ENCODE data around the gene PNPLA5.
A peak's percentile ranks its signal among the peaks of the same experiment; 100 is the strongest.

Gene PNPLA5

DNA sequence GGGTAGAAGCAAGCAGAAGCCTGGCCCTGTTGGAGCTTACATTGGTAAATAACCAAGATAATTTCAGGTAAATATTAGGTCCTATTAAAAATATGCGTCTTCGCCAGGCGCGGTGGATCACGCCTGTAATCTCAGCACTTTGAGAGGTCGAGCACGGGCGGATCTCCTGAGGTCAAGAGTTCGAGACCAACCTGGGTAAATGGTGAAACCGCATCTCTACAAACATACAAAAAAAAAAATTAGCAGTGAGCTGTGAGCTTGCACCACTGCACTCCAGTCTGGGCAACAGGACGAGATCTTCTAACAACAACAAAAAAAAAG is 29.0 kb downstream of the PNPLA5 start:
- ATAC-seq (ENCODE audit: low read depth): no peak
- Histone ChIP-seq H3K4me3 (ENCODE audit: severe bottlenecking) (peak overlapping the region; percentile 67), H3K27me3 (ENCODE audit: insufficient read depth, poor library complexity, severe bottlenecking) (no peaks in the 10 kb centered on the region), H3K27ac (ENCODE audit: poor library complexity, severe bottlenecking) (no peak overlapping the region), H3K9me3 (ENCODE audit: severe bottlenecking) (no peaks in the 10 kb centered on the region), H3K4me1 (ENCODE audit: insufficient read depth, poor library complexity, severe bottlenecking) (no peaks in the 10 kb centered on the region), H3K36me3 (ENCODE audit: low read depth) (no peaks in the 10 kb centered on the region)
- no peak for DNase-seq (ENCODE audit: low spot score)
- TF ChIP-seq, protein P1, sequence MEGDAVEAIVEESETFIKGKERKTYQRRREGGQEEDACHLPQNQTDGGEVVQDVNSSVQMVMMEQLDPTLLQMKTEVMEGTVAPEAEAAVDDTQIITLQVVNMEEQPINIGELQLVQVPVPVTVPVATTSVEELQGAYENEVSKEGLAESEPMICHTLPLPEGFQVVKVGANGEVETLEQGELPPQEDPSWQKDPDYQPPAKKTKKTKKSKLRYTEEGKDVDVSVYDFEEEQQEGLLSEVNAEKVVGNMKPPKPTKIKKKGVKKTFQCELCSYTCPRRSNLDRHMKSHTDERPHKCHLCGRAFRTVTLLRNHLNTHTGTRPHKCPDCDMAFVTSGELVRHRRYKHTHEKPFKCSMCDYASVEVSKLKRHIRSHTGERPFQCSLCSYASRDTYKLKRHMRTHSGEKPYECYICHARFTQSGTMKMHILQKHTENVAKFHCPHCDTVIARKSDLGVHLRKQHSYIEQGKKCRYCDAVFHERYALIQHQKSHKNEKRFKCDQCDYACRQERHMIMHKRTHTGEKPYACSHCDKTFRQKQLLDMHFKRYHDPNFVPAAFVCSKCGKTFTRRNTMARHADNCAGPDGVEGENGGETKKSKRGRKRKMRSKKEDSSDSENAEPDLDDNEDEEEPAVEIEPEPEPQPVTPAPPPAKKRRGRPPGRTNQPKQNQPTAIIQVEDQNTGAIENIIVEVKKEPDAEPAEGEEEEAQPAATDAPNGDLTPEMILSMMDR (IDR thresholded peaks at IDR 0.05; ENCODE audit: poor library complexity, severe bottlenecking): no peak

DNA sequence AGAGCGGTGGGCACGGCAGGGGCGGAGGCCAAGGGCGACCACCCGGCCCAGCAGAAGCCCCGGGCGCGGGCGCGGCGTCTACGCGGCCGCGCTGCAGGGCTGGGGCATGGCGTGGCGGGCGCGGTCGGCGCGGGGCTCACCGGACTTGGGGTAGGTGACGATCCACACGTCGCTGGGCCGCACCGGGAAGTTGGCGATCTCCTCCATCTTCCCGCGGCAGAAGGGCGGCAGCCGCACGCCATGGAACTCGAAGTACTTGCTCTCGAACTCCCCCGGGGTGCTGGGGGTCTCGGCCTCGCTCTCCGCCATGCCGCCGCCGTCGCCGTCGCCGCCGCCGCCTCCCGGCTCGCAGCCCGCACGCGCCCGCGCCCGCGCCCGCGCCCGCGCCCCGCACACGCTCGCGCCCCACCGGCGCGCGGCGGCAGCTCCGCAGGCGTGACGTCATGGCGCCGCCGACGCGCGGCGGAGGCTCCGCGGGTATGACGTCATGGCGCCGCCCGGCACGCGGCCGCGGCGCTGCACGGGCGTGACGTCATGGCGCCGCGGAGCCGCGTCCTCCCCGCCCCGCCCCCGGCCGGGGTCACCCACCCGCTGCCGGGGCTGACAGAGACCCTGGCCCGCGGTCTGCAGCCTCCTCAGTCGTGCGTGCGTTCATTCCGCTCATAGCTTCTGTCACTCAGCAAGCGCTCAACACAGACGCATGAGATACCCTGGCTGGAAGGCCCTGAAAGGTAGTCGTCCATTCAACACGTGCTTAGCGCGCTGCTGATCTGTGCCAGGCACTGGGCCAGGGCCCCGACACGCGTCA is 29.5 kb downstream of the PNPLA5 start, which contains the start of gene SULT4A1:
SULT4A1 (minus strand) TSS at position 440 of the 808 bp plus-strand sequence; CDS start at position 309, 131 bp downstream.
- peak within 1 kb of the TSS; percentile 67 for H3K4me3 ChIP-seq (ENCODE audit: severe bottlenecking)
- no peak within 1 kb of the TSS for H3K27ac ChIP-seq (ENCODE audit: poor library complexity, severe bottlenecking)
- no peaks in the 10 kb centered on the region for H3K36me3 ChIP-seq (ENCODE audit: low read depth)
- H3K4me1 ChIP-seq (ENCODE audit: insufficient read depth, poor library complexity, severe bottlenecking): no peaks in the 10 kb centered on the region
- no peak for DNase-seq (ENCODE audit: low spot score)
- no peaks in the 10 kb centered on the region for H3K27me3 ChIP-seq (ENCODE audit: insufficient read depth, poor library complexity, severe bottlenecking)
- peak; percentile 38; the same call in 1 of the 3 replicates for ATAC-seq (ENCODE audit: low read depth)
- TF ChIP-seq, protein P1 (IDR thresholded peaks at IDR 0.05; ENCODE audit: poor library complexity, severe bottlenecking): no peak
- H3K9me3 ChIP-seq (ENCODE audit: severe bottlenecking): no peaks in the 10 kb centered on the region

DNA sequence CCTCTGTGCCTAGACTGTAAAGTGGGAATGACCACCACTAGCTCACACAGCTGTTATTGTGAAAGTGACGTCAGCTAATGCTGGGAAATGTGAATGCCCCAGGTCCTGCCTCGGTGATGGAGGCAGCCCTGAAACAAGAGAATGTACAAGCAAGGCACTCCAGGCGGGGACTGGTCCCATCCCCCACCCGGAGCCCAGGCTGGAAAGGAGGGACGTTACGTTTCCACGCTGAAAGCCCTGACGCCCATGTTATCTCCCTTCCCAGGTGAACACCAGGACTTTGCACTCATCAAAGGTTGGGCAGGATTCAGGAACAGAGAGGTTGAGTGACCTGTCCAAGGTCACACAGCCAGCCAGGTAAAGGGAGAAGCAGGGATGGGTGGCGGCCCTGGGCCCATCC is 30.3 kb downstream of the PNPLA5 start:
- peak overlapping the region; percentile 67 for H3K4me3 ChIP-seq (ENCODE audit: severe bottlenecking)

DNA sequence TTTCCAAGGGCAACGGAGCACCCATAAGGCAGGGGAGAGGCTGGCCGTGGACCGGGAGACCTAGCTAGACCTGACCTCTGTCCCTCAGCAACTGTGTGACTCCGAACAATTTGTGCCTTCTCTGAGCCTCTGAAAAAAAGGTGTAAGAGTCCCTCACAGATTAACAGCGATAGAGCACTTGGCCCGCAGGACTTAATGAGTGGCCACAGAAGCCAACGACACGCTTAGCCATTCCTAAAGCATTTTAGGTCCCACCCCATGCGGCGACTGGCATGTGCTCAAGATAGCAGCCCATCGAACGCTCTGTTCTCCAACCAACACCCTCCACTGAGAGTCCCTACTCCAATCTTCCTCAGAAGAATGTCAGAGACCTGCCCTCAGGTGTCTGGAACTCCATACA is 31.0 kb downstream of the PNPLA5 start:
- Histone ChIP-seq H3K4me3 (ENCODE audit: severe bottlenecking) (no peak overlapping the region), H3K9me3 (ENCODE audit: severe bottlenecking) (no peaks in the 10 kb centered on the region), H3K36me3 (ENCODE audit: low read depth) (no peaks in the 10 kb centered on the region), H3K27ac (ENCODE audit: poor library complexity, severe bottlenecking) (no peak overlapping the region), H3K4me1 (ENCODE audit: insufficient read depth, poor library complexity, severe bottlenecking) (no peaks in the 10 kb centered on the region), H3K27me3 (ENCODE audit: insufficient read depth, poor library complexity, severe bottlenecking) (no peaks in the 10 kb centered on the region)
- no peak for DNase-seq (ENCODE audit: low spot score)
- no peak for ATAC-seq (ENCODE audit: low read depth)
- TF ChIP-seq, protein P1 (IDR thresholded peaks at IDR 0.05; ENCODE audit: poor library complexity, severe bottlenecking): no peak

More for the DNA sequence above, 30.3 kb downstream of the PNPLA5 start:
- Histone ChIP-seq H3K27me3 (ENCODE audit: insufficient read depth, poor library complexity, severe bottlenecking) (no peaks in the 10 kb centered on the region), H3K27ac (ENCODE audit: poor library complexity, severe bottlenecking) (no peak overlapping the region), H3K9me3 (ENCODE audit: severe bottlenecking) (no peaks in the 10 kb centered on the region), H3K36me3 (ENCODE audit: low read depth) (no peaks in the 10 kb centered on the region), H3K4me1 (ENCODE audit: insufficient read depth, poor library complexity, severe bottlenecking) (no peaks in the 10 kb centered on the region)
- ATAC-seq (ENCODE audit: low read depth) (peak; percentile 19; the same call in 1 of the 3 replicates), DNase-seq (ENCODE audit: low spot score) (no peak)
- TF ChIP-seq, protein P1 (IDR thresholded peaks at IDR 0.05; ENCODE audit: poor library complexity, severe bottlenecking): no peak

DNA sequence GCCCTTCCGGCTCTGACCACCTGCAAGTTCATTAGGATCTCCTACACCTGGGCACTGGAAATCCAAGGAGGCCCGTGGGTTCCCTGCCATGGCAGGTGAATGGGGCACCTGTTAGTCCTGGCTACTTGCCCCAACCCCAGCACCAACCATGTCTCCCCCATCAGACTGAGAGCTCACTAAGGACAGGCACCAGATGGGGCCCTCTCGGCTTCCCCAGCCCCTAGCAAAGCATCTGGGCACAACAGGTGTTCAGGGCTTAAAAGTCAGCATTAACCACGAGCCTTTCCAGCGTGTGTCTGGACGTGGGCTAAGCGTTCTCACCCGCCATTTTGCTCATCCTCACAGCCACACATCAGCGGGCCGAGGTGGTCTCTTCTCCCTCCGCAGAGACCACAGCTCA is 31.7 kb downstream of the PNPLA5 start:
- H3K9me3 ChIP-seq (ENCODE audit: severe bottlenecking): no peaks in the 10 kb centered on the region
- DNase-seq (ENCODE audit: low spot score) (no peak), ATAC-seq (ENCODE audit: low read depth) (no peak)
- no peak overlapping the region for H3K27ac ChIP-seq (ENCODE audit: poor library complexity, severe bottlenecking)
- no peaks in the 10 kb centered on the region for H3K36me3 ChIP-seq (ENCODE audit: low read depth)
- TF ChIP-seq, protein P1 (IDR thresholded peaks at IDR 0.05; ENCODE audit: poor library complexity, severe bottlenecking): no peak
- no peak overlapping the region for H3K4me3 ChIP-seq (ENCODE audit: severe bottlenecking)
- H3K4me1 ChIP-seq (ENCODE audit: insufficient read depth, poor library complexity, severe bottlenecking): no peaks in the 10 kb centered on the region
- no peaks in the 10 kb centered on the region for H3K27me3 ChIP-seq (ENCODE audit: insufficient read depth, poor library complexity, severe bottlenecking)

All from RWPE2 (cell line).